ENCODE measurements around the gene UBA6.

- no peak for TF ChIP-seq POLR2A (IDR thresholded peaks at IDR 0.05; ENCODE audit: low read length)
- no peak for TF ChIP-seq GATA1 (IDR thresholded peaks at IDR 0.05; ENCODE audit: low read depth, low read length)
Observed at GRCh38 chr4:67674098-67674497, 26.9 kb downstream of the UBA6 start.
